HFFc6 (cell line): ENCODE results near the gene ACOT13. TPM values are rescaled to one million over a fixed set of nuclear protein-coding genes. Genes with fewer than 3 reads are reported as not detected.
"Not testable (repeated sequence)": the region's sequence is repeated elsewhere in the genome, so short reads cannot be mapped to it uniquely, and the experiment has no call there.

Experiments used
- DNase-seq: peaks from one replicate; pipeline ENCODE4 v3.0.0-alpha.2; 2018
- H3K27ac Mint-ChIP-seq: 2 replicates; pipeline ENCODE4 v1.8.0; 2020; ENCODE audit warnings: mild to moderate bottlenecking, mixed read lengths
- H3K27me3 Mint-ChIP-seq: 2 replicates; pipeline ENCODE4 v1.8.0; 2021; ENCODE audit warnings: mild to moderate bottlenecking, moderate library complexity, mixed read lengths; ENCODE audit not compliant: insufficient read depth
- H3K36me3 Mint-ChIP-seq: 2 replicates; pipeline ENCODE4 v1.8.0; 2021; ENCODE audit warnings: low read depth, mixed read lengths
- H3K4me1 Mint-ChIP-seq: 2 replicates; pipeline ENCODE4 v1.8.0; 2020; ENCODE audit warnings: low read depth, mixed read lengths
- H3K4me3 Mint-ChIP-seq: 2 replicates; pipeline ENCODE4 v1.8.0; 2020; ENCODE audit warnings: mild to moderate bottlenecking, moderate library complexity, mixed read lengths
- H3K9me3 Mint-ChIP-seq: 2 replicates; pipeline ENCODE4 v1.8.0; 2020; ENCODE audit warnings: mild to moderate bottlenecking, mixed read lengths
- CTCF ChIP-seq: fragments of 200-600 bp; sonication (generic); IDR thresholded peaks from 2 replicates; pipeline ENCODE4 v1.5.0; 2021; ENCODE audit warnings: antibody characterized with exemption, mild to moderate bottlenecking
- total RNA-seq, 6 experiments: library from RNA; stranded (reverse); fragmentation: NEBNext Ultra II Directional; extraction: Animal tissue kit (Norgen Biotek cat#: 25700); gene quantifications; 2 replicates in 1 of 6; 3 replicates in 5 of 6; pipeline ENCODE4 v1.2.3, GENCODE V29; 2021

The ACOT13 gene
- total RNA-seq, 6 experiments from 2014 or later, result 18.7 to 21.9 (median 19.8) TPM

GRCh38 chr6:24743944-24744335, 77.1 kb downstream of the ACOT13 start:
- 0 out of 2 replicates have a peak, but pooled peaks cover 3% of the 10 kb centered on the region for H3K36me3 Mint-ChIP-seq
- peaks cover 50% of the 10 kb centered on the region for H3K4me1 Mint-ChIP-seq
- peak overlapping the region; percentile 97 for H3K27ac Mint-ChIP-seq
- H3K4me3 Mint-ChIP-seq, result peak overlapping the region; percentile 80
- no peaks in the 10 kb centered on the region for H3K9me3 Mint-ChIP-seq
- no peak for DNase-seq
- TF ChIP-seq CTCF, result no peak
- H3K27me3 Mint-ChIP-seq, result no peaks in the 10 kb centered on the region; the same call in none of the 2 replicates

DNA sequence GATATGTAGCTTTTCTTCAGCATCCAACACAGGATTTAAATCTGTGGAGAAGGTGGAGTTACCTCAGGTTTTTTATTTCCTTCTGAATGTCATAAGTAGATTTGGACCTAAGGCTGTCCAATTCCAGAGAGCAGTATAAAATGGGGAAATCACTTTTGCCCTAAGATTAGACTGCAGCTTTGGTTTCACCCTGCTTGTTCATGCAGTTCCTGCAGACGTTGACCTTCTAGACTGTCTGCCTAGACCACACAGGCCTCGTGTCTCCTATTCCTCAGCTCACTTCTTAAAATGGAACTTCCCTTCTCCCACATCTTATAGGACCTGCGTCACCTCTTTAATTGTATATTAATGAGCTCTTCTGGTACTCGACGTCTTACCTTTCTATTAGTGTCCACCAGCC, 78.0 kb downstream of the ACOT13 start:
- Mint-ChIP-seq H3K27me3 (no peaks in the 10 kb centered on the region; the same call in none of the 2 replicates), H3K36me3 (0 out of 2 replicates have a peak, but pooled peaks cover 4% of the 10 kb centered on the region), H3K27ac (peak overlapping the region; percentile 11; the same call in 1 of the 2 replicates), H3K4me1 (peaks cover 48% of the 10 kb centered on the region), H3K9me3 (no peaks in the 10 kb centered on the region), H3K4me3 (no peak overlapping the region)
- no peak for TF ChIP-seq CTCF
- DNase-seq, result no peak

GRCh38 chr6:24749297-24749696, 82.4 kb downstream of the ACOT13 start:
- Mint-ChIP-seq H3K27ac (no peak overlapping the region), H3K9me3 (peaks cover 3% of the 10 kb centered on the region; the same call in 1 of the 2 replicates), H3K27me3 (no peaks in the 10 kb centered on the region; the same call in 1 of the 2 replicates), H3K4me3 (no peak overlapping the region), H3K36me3 (0 out of 2 replicates have a peak, but pooled peaks cover 9% of the 10 kb centered on the region), H3K4me1 (peaks cover 10% of the 10 kb centered on the region)
- no peak for TF ChIP-seq CTCF
- DNase-seq, result no peak

- DNase-seq, H3K36me3 Mint-ChIP-seq, H3K27ac Mint-ChIP-seq, H3K9me3 Mint-ChIP-seq, H3K27me3 Mint-ChIP-seq, H3K4me3 Mint-ChIP-seq, H3K4me1 Mint-ChIP-seq: not testable (repeated sequence)
Measured at GRCh38 chr6:24750878-24751277, 84.0 kb downstream of the ACOT13 start.

GRCh38 chr6:24752503-24752902, 85.6 kb downstream of the ACOT13 start:
- Mint-ChIP-seq H3K36me3 (0 out of 2 replicates have a peak, but pooled peaks cover 9% of the 10 kb centered on the region), H3K27me3 (no peaks in the 10 kb centered on the region; the same call in 1 of the 2 replicates), H3K4me3 (no peak overlapping the region), H3K4me1 (no peaks in the 10 kb centered on the region), H3K9me3 (peaks cover 6% of the 10 kb centered on the region; the same call in 1 of the 2 replicates), H3K27ac (no peak overlapping the region)
- DNase-seq, result no peak
- no peak for TF ChIP-seq CTCF

DNA sequence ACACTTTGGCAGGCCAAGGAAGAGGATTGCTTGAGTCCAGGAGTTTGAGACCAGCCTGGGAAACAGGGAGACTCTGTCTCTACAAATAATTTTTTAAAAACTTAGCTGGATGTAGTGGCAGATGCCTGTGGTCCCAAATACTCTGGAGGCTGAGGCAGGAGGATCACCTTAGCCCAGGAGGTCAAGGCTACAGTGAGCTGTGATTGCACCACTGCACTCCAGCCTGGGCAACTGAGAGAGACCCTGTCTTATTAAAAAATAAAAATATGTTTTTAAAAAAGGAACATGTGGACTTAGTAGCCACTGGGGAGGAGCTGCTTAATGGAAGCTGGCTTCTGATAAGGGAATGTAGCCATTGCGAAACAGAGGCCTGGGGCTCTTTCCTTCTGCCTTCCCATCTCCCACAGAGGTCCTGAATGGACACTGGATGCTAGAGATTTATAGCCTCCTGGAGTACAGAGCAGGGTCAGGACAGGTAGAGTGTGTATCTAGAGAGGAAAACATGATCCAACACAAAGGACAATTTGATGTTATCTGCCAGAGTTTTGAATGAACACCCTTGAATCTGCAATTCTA, 86.1 kb downstream of the ACOT13 start:
- Mint-ChIP-seq H3K36me3 (0 out of 2 replicates have a peak, but pooled peaks cover 9% of the 10 kb centered on the region), H3K4me1 (no peaks in the 10 kb centered on the region), H3K27ac (no peak overlapping the region), H3K27me3 (no peaks in the 10 kb centered on the region; the same call in 1 of the 2 replicates), H3K9me3 (peaks cover 6% of the 10 kb centered on the region; the same call in 1 of the 2 replicates), H3K4me3 (no peak overlapping the region)
- no peak for TF ChIP-seq CTCF
- DNase-seq, result no peak
